ENCODE results near the gene MTFR2. TPM values are rescaled to one million over a fixed set of nuclear protein-coding genes. Genes with fewer than 3 reads are reported as not detected.
A peak's percentile ranks its signal among the peaks of the same experiment; 100 is the strongest.

The MTFR2 gene
- total and polyA plus RNA-seq, 2 experiments from 2014 or later: 2.0 to 4.9 TPM

DNA sequence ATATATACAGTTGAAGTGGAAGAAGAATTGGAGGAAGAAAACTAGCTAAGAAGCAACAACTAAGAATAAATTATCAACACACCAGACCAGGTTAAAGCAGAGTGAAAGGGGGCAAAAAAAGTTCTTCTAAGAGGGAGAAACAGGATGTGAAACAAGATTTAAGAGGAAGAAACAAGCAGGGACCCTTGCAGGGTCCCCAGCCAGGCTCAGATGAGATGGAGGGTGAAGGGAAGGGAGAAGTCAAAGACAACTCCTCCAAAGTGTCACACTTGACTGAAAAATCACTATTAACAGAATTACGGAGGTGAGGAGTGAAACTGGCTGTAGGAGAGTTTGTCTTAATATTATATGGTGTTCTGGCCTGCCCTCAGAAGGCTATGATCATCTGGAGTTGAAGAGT lies 65.4 kb downstream of the MTFR2 start:
- no peaks in the 10 kb centered on the region for H3K9me3 ChIP-seq (ENCODE audit: low read depth)
- no peak overlapping the region for H3K27ac ChIP-seq
- H3K4me1 ChIP-seq (ENCODE audit: low read depth): peaks cover 7% of the 10 kb centered on the region
- DNase-seq (ENCODE audit: low read depth in 1 of 2, low spot score in 1 of 2): no peak
- TF ChIP-seq, protein P1, sequence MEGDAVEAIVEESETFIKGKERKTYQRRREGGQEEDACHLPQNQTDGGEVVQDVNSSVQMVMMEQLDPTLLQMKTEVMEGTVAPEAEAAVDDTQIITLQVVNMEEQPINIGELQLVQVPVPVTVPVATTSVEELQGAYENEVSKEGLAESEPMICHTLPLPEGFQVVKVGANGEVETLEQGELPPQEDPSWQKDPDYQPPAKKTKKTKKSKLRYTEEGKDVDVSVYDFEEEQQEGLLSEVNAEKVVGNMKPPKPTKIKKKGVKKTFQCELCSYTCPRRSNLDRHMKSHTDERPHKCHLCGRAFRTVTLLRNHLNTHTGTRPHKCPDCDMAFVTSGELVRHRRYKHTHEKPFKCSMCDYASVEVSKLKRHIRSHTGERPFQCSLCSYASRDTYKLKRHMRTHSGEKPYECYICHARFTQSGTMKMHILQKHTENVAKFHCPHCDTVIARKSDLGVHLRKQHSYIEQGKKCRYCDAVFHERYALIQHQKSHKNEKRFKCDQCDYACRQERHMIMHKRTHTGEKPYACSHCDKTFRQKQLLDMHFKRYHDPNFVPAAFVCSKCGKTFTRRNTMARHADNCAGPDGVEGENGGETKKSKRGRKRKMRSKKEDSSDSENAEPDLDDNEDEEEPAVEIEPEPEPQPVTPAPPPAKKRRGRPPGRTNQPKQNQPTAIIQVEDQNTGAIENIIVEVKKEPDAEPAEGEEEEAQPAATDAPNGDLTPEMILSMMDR (IDR thresholded peaks at IDR 0.05; ENCODE audit: low read depth, low read length): no peak
- H3K27me3 ChIP-seq: no peaks in the 10 kb centered on the region
- H3K4me3 ChIP-seq: no peak overlapping the region
- H3K36me3 ChIP-seq: no peaks in the 10 kb centered on the region

DNA sequence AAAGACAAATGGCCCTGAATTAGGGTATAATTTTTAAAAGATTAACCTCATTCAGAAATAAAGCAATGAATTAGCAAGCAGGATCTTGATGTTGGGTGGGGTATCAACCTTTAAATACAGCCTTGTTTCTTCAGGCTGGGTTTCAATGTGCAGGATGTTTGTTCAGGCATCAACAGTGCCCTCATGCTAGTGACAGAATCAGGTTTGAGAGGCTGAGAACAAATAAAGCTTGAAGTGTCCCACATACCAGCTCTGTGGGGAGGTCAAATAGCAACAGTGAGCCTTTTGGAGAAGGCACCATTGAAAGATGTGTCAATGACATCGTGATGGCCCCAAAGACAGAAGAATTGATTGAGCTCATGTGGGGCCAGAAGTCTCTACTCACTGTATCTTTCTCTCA lies 68.2 kb downstream of the MTFR2 start:
- DNase-seq (ENCODE audit: low read depth in 1 of 2, low spot score in 1 of 2): peak in 1 of 2 donors; percentile 11
- H3K27me3 ChIP-seq: no peaks in the 10 kb centered on the region
- H3K9me3 ChIP-seq (ENCODE audit: low read depth): no peaks in the 10 kb centered on the region
- no peaks in the 10 kb centered on the region for H3K36me3 ChIP-seq
- H3K4me1 ChIP-seq (ENCODE audit: low read depth): peaks cover 7% of the 10 kb centered on the region
- TF ChIP-seq, protein P1 (IDR thresholded peaks at IDR 0.05; ENCODE audit: low read depth, low read length): no peak
- no peak overlapping the region for H3K4me3 ChIP-seq
- no peak overlapping the region for H3K27ac ChIP-seq

- H3K4me1 ChIP-seq (ENCODE audit: low read depth): peaks cover 7% of the 10 kb centered on the region
- no peak overlapping the region for H3K27ac ChIP-seq
- TF ChIP-seq, protein P1 (IDR thresholded peaks at IDR 0.05; ENCODE audit: low read depth, low read length): no peak
- H3K27me3 ChIP-seq: no peaks in the 10 kb centered on the region
- no peaks in the 10 kb centered on the region for H3K9me3 ChIP-seq (ENCODE audit: low read depth)
- no peak for DNase-seq (ENCODE audit: low read depth in 1 of 2, low spot score in 1 of 2)
- H3K4me3 ChIP-seq: no peak overlapping the region
- H3K36me3 ChIP-seq: no peaks in the 10 kb centered on the region
These were observed 68.6 kb downstream of the MTFR2 start for GRCh38 chr6:136181512-136181833.

Other genes with a start within 250 kb of the MTFR2 start
- 101 and 102 TPM in 2 replicates for gene BCLAF1, start 39.5 kb upstream of the MTFR2 start, total RNA-seq
- 45.1 and 67.3 TPM in 2 replicates for gene BCLAF1, start 39.5 kb upstream of the MTFR2 start, polyA plus RNA-seq